GM12878 (cell line): ENCODE results near the gene COL23A1. TPM values are rescaled to one million over a fixed set of nuclear protein-coding genes. Genes with fewer than 3 reads are reported as not detected.

ENCODE experiments used
- ATAC-seq: fragments of 200-7000 bp; cut with Tn5 transposase; 3 replicates; pipeline ENCODE4 v1.9.1; 2020; ENCODE audit warnings: mild to moderate bottlenecking, moderate library complexity
- BruUV-seq: library from RNA; stranded (reverse); fragments of 400-500 nt; replicated peaks from 2 replicates; lab custom pipeline; 2021; lab: Mats Ljungman, UMichigan
- CTCF ChIA-PET: fragments of 300-600 bp; sonication (Branson Sonifier 250); formaldehyde crosslinking; extraction: SDS; loops from one replicate; lab custom pipeline; 2021; ENCODE audit warnings: inconsistent platforms; lab: Yijun Ruan, JAX
- POLR2A ChIA-PET: fragments of 350-600 bp; formaldehyde crosslinking; extraction: SDS; loops from one replicate; lab custom pipeline; 2021; ENCODE audit warnings: inconsistent platforms; lab: Charles Lee
- RAD21 ChIA-PET: fragments of 300-600 bp; sonication (Branson Sonifier 250); formaldehyde crosslinking; loops from one replicate; lab custom pipeline; 2023; ENCODE audit warnings: antibody characterized with exemption; ENCODE audit not compliant: unreplicated experiment; lab: Charles Lee
- SMC1A ChIA-PET: fragments of 300-600 bp; sonication (Branson Sonifier 250); formaldehyde crosslinking; loops from one replicate; lab custom pipeline; 2023; ENCODE audit not compliant: unreplicated experiment, uncharacterized antibody; lab: Charles Lee
- DNase-seq: peaks from one replicate; pipeline ENCODE4 v3.0.0-alpha.2; 2011; ENCODE audit warnings: low read depth, low spot score
- FAIRE-seq: peaks from 3 replicates; lab custom pipeline; 2011; peaks lifted over from hg19 to GRCh38; lab: Jason Lieb, UNC
- H2AFZ ChIP-seq: 2 replicates; pipeline ENCODE4 v1.6.0; 2011; ENCODE audit warnings: low read depth, low read length, control low read depth; ENCODE audit not compliant: control insufficient read depth
- H3K27ac ChIP-seq: 2 replicates; pipeline ENCODE4 v1.5.1; 2011; ENCODE audit warnings: control low read depth; ENCODE audit not compliant: control insufficient read depth, insufficient read depth
- H3K27me3 ChIP-seq, 2 experiments: replicated peaks in 1 of 2; 2 replicates each; pipeline versions ENCODE4 v1.6.0 to v1.6.1; 2011; ENCODE audit warnings: low read length in 1 of 2; ENCODE audit not compliant: control insufficient read depth in 2 of 2, insufficient read depth in 2 of 2
- H3K36me3 ChIP-seq, 2 experiments: 2 replicates each; pipeline ENCODE4 v1.5.1; 2011; ENCODE audit warnings: low read length in 1 of 2; ENCODE audit not compliant: control insufficient read depth in 2 of 2, insufficient read depth in 2 of 2
- H3K4me1 ChIP-seq: 2 replicates; pipeline ENCODE4 v1.6.1; 2011; ENCODE audit warnings: mild to moderate bottlenecking, low read length, moderate library complexity, mixed read lengths; ENCODE audit not compliant: control insufficient read depth, insufficient read depth
- H3K4me2 ChIP-seq: 2 replicates; pipeline ENCODE4 v1.6.0; 2011; ENCODE audit warnings: control low read depth; ENCODE audit not compliant: control insufficient read depth, insufficient read depth
- H3K4me3 ChIP-seq: fragments of 200-600 bp; sonication (generic); 2 replicates; pipeline ENCODE4 v1.5.1; 2016
- H3K79me2 ChIP-seq: 2 replicates; pipeline ENCODE4 v1.6.0; 2011; ENCODE audit warnings: low read length; ENCODE audit not compliant: control insufficient read depth, insufficient read depth
- H3K9ac ChIP-seq: 2 replicates; pipeline ENCODE4 v1.8.0; 2011; ENCODE audit warnings: low read length, control low read depth, mixed read lengths; ENCODE audit not compliant: control insufficient read depth, insufficient read depth
- H3K9me3 ChIP-seq: replicated peaks from 3 replicates; pipeline ENCODE4 v1.5.1; 2011; ENCODE audit warnings: mild to moderate bottlenecking, low read length; ENCODE audit not compliant: control insufficient read depth, insufficient read depth
- H4K20me1 ChIP-seq: 2 replicates; pipeline ENCODE4 v1.6.0; 2011; ENCODE audit not compliant: control insufficient read depth, insufficient read depth
- ATF7 ChIP-seq: fragments of 450-650 bp; IDR thresholded peaks from 2 replicates; pipeline ENCODE4 v1.6.1; 2016; ENCODE audit warnings: low read depth, mild to moderate bottlenecking
- BCLAF1 ChIP-seq: fragments of 450-650 bp; IDR thresholded peaks from 2 replicates; pipeline ENCODE4 v1.6.1; 2017; ENCODE audit warnings: antibody characterized with exemption, mild to moderate bottlenecking, moderate library complexity
- CHD4 ChIP-seq: fragments of 200-600 bp; sonication (generic); IDR thresholded peaks from 2 replicates; pipeline ENCODE4 v1.6.1; 2016; ENCODE audit warnings: mild to moderate bottlenecking
- E2F8 ChIP-seq: fragments of 450-650 bp; IDR thresholded peaks from 2 replicates; pipeline ENCODE4 v1.6.1; 2018; ENCODE audit warnings: mild to moderate bottlenecking, low read depth, moderate library complexity; ENCODE audit not compliant: partially characterized antibody
- EP300 ChIP-seq, 2 experiments: fragments of 150-350 bp in 1 of 2; IDR thresholded peaks; 2 replicates each; pipeline ENCODE4 v1.6.1; 2011 to 2012; ENCODE audit warnings: low read depth in 2 of 2, low read length in 2 of 2, borderline replicate concordance in 1 of 2, improper control_type of control experiment in 1 of 2, inconsistent platforms in 1 of 2; ENCODE audit not compliant: control insufficient read depth in 1 of 2
- HDAC2 ChIP-seq: fragments of 200-600 bp; sonication (generic); IDR thresholded peaks from 2 replicates; pipeline ENCODE4 v1.6.1; 2017
- NFYB ChIP-seq: IDR thresholded peaks from 2 replicates; pipeline ENCODE4 v1.6.1; 2011; ENCODE audit warnings: low read depth, mild to moderate bottlenecking, low read length, improper control_type of control experiment, moderate library complexity; ENCODE audit not compliant: insufficient read depth
- USF2 ChIP-seq: IDR thresholded peaks from 2 replicates; pipeline ENCODE4 v1.6.1; 2011; ENCODE audit warnings: low read depth, low read length, improper control_type of control experiment, borderline replicate concordance
- YBX1 ChIP-seq: fragments of 450-650 bp; IDR thresholded peaks from 2 replicates; pipeline ENCODE4 v1.6.1; 2016; ENCODE audit warnings: antibody characterized with exemption
- ZBED1 ChIP-seq: IDR thresholded peaks from 2 replicates; pipeline ENCODE4 v1.6.1; 2016; ENCODE audit warnings: borderline replicate concordance
- ZBTB4 ChIP-seq: fragments of 450-650 bp; formaldehyde crosslinking; IDR thresholded peaks from 2 replicates; pipeline ENCODE4 v1.4.0; 2022; ENCODE audit warnings: mild to moderate bottlenecking, moderate library complexity
- WGBS: methylation state at CpG from one replicate; pipeline ENCODE4 v1.1.6; 2016; ENCODE audit warnings: low lambda C conversion rate; ENCODE audit not compliant: insufficient replicate concordance, insufficient coverage; ENCODE audit errors: missing lambda C conversion rate; 5-methylcytosine and 5-hydroxymethylcytosine counted together
- in situ Hi-C: fragments of 300-500 bp; cut with MboI; formaldehyde crosslinking; loops from 9 replicates; pipeline ENCODE4 v1.14.3; 2018; ENCODE audit warnings: mixed read lengths
- intact Hi-C: fragments of 100-400 bp; cut with micrococcal nuclease; formaldehyde crosslinking; loops from one replicate; pipeline ENCODE4 v1.14.2; 2022; ENCODE audit not compliant: unreplicated experiment
- polyA plus RNA-seq, 11 experiments: library from polyadenylated mRNA; depleted of rRNA in 4 of 11; unstranded in 6 of 11; stranded (reverse) in 5 of 11; fragments of >200 nt; fragmentation: Nextera tagmentation in 4 of 11; fragmentation: Illumina TruSeq in 1 of 11; extraction: Ambion mirVana in 4 of 11; extraction: Trizol in 1 of 11; gene quantifications; 1 replicate in 1 of 11; 2 replicates in 10 of 11; pipeline versions ENCODE4 v1.2.1 to v1.2.3, GENCODE V29; 2011 to 2016; ENCODE audit warnings: inconsistent platforms in 2 of 11, missing spikeins in 2 of 11, low read depth in 1 of 11
- total RNA-seq, 4 experiments: library from RNA; depleted of rRNA in 3 of 4; stranded (reverse); fragments of >200 nt in 3 of 4; fragmentation: Illumina TruSeq in 1 of 4; extraction: Trizol in 1 of 4; gene quantifications; 2 replicates each; pipeline versions ENCODE4 v1.2.1 to v1.2.3, GENCODE V29; 2013 to 2021

Gene COL23A1
- total and polyA plus RNA-seq, 10 of the 15 experiments (the other 5 are each of a cell fraction or from before 2014, with no cell fraction given), result 0.03 to 0.83 (median 0.09) TPM; not detected in 5

- TF ChIP-seq NFYB, result no peak
- no peak for TF ChIP-seq USF2
Observed at GRCh38 chr5:178544166-178544834, 45.9 kb downstream of the COL23A1 start (continued).

GRCh38 chr5:178542455-178542854 is 47.7 kb downstream of the COL23A1 start:
- WGBS, result 58% methylated on average over 7 of the region's 7 CpGs
- no peak for TF ChIP-seq ZBED1
- no peak for TF ChIP-seq ZBTB4 (CRISPR knock-in tag)
- no peak for TF ChIP-seq BCLAF1
- no peak for TF ChIP-seq HDAC2
- no peak for TF ChIP-seq EP300 (IDR thresholded peaks at IDR 0.05; ENCODE audit: borderline replicate concordance in 1 of 2, control insufficient read depth in 1 of 2, low read depth in 2 of 2, low read length in 2 of 2)
- TF ChIP-seq CHD4, result no peak
- no peak for TF ChIP-seq E2F8
- no peak for TF ChIP-seq YBX1
- TF ChIP-seq ATF7, result no peak

More at GRCh38 chr5:178542455-178542854, 47.7 kb downstream of the COL23A1 start:
- no peak for DNase-seq
- Histone ChIP-seq H4K20me1 (no peaks in the 10 kb centered on the region), H3K27me3 (no peaks in the 10 kb centered on the region), H3K9ac (no peak overlapping the region), H3K79me2 (no peaks in the 10 kb centered on the region), H3K4me3 (no peak overlapping the region), H2AFZ (no peak overlapping the region), H3K4me1 (no peaks in the 10 kb centered on the region), H3K9me3 (no peaks in the 10 kb centered on the region), H3K4me2 (no peak overlapping the region), H3K27ac (no peak overlapping the region), H3K36me3 (no peaks in the 10 kb centered on the region)
- no peak for ATAC-seq
- ChIA-PET RAD21 (no interaction called here), CTCF (interaction anchor here (0.7 kb wide), 1 partner anchor 57 kb away, joined by 3 read pairs; no protein-coding TSS in a partner anchor), POLR2A (no interaction called here), SMC1A (no interaction called here)
- intact Hi-C loops, result no loop called here
- no TSS peak for BruUV-seq
- in situ Hi-C loops, result no loop called here
- FAIRE-seq, result no peak
